Measurements from ENCODE around the gene ACBD6.

DNA sequence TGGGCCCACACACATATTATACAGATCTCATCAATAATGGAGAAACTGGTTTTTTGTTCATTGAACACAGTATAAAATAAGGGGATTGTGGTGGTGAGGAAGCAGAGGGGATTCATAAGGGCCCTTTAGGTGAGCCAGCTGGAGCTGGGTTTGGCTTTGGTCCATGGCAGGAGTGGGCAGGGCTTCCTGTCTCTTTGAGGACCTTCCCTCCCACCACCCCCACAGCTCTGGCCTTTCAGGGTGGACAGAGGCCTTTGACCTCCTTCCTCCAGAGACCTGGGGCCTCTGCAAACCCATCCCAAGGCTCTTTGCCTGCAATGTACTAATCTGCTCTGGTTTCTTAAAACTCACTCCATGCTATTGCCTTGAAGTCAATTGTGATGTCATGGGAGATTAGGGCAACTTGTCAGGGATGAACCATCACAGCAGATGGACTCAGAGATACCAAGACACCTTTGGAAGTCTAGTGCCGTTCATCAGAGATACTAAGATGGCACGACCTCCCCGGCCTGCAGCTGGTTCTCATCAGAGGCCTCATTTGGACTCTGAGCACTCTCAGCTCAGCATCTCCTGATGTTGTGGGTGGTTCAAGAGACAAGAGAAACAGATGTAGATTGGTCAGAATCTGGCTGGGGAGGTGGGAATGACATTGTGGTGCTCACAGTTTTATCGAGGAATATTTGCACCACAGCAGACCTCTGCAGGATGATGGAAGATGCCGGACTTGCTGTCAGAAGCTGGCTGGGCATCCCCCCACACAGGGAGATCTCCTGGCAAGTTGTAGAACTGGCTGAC, 234.4 kb downstream of the ACBD6 start:
- TF ChIP-seq, protein P1, sequence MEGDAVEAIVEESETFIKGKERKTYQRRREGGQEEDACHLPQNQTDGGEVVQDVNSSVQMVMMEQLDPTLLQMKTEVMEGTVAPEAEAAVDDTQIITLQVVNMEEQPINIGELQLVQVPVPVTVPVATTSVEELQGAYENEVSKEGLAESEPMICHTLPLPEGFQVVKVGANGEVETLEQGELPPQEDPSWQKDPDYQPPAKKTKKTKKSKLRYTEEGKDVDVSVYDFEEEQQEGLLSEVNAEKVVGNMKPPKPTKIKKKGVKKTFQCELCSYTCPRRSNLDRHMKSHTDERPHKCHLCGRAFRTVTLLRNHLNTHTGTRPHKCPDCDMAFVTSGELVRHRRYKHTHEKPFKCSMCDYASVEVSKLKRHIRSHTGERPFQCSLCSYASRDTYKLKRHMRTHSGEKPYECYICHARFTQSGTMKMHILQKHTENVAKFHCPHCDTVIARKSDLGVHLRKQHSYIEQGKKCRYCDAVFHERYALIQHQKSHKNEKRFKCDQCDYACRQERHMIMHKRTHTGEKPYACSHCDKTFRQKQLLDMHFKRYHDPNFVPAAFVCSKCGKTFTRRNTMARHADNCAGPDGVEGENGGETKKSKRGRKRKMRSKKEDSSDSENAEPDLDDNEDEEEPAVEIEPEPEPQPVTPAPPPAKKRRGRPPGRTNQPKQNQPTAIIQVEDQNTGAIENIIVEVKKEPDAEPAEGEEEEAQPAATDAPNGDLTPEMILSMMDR (conservative IDR thresholded peaks at IDR 0.05; ENCODE audit: low read depth, low read length) = no peak
- no peak for TF ChIP-seq EZH2 (IDR thresholded peaks at IDR 0.05; ENCODE audit: borderline replicate concordance, low read depth, low read length, poor library complexity, severe bottlenecking)
